ENCODE measurements around the gene KRTAP1-3. TPM values are rescaled to one million over a fixed set of nuclear protein-coding genes. Genes with fewer than 3 reads are reported as not detected.
A peak's percentile ranks its signal among the peaks of the same experiment; 100 is the strongest.
"Not testable (repeated sequence)": the region's sequence is repeated elsewhere in the genome, so short reads cannot be mapped to it uniquely, and the experiment has no call there.

Gene KRTAP1-3
- polyA plus RNA-seq, 1 experiment, result not detected

DNA sequence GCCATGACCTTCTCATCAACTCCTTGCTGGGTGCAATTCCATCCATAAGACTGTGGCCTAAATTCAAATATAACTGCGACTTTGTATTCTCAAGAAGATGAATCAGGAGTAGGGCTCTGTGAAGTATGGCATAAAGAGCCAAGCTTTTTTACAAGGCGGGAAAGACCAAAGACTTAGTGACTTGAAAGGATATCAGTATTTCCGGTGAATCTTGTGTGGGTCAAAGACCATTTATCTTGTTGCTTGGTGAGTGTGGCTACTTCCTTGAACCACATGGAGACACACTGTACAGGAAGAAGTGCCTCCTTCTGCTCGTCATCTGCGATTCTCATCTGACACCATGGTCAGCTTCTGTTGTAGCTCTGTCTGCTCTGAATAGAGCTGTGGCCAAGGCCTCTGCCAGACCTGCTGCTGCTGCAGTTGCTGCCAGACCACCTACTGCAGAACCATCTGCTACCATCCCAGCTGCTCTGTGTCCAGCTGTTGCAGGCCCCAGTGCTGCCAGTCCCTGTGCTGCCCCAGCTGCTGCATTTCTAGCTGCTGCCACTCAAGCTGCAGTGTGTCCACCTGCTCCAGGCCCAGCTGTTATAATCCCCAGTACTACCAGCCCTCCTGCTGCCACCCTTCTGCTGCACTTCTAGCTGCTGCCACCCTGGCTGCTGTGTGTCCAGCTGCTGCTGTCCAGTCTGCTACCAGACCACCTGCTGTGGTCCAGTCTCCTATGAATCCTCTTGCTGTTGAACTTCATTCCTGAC, 37.1 kb upstream of the KRTAP1-3 start:
- ChIA-PET CTCF (interaction anchor here (1.1 kb wide), 1 partner anchor 22 kb away, joined by 4 read pairs; no protein-coding TSS in a partner anchor), POLR2A (no interaction called here)
- TF ChIP-seq, protein P1, sequence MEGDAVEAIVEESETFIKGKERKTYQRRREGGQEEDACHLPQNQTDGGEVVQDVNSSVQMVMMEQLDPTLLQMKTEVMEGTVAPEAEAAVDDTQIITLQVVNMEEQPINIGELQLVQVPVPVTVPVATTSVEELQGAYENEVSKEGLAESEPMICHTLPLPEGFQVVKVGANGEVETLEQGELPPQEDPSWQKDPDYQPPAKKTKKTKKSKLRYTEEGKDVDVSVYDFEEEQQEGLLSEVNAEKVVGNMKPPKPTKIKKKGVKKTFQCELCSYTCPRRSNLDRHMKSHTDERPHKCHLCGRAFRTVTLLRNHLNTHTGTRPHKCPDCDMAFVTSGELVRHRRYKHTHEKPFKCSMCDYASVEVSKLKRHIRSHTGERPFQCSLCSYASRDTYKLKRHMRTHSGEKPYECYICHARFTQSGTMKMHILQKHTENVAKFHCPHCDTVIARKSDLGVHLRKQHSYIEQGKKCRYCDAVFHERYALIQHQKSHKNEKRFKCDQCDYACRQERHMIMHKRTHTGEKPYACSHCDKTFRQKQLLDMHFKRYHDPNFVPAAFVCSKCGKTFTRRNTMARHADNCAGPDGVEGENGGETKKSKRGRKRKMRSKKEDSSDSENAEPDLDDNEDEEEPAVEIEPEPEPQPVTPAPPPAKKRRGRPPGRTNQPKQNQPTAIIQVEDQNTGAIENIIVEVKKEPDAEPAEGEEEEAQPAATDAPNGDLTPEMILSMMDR (IDR thresholded peaks at IDR 0.05; ENCODE audit: insufficient read depth, low read depth, low read length), result no peak
- Histone ChIP-seq H3K36me3 (ENCODE audit: control insufficient read depth, insufficient read depth, low read length) (no peaks in the 10 kb centered on the region), H3K27me3 (ENCODE audit: control insufficient read depth, insufficient read depth, low read length) (no peaks in the 10 kb centered on the region), H3K4me3 (ENCODE audit: low read depth, low read length) (no peak overlapping the region)
- no peak for DNase-seq (ENCODE audit: low read depth)

DNA sequence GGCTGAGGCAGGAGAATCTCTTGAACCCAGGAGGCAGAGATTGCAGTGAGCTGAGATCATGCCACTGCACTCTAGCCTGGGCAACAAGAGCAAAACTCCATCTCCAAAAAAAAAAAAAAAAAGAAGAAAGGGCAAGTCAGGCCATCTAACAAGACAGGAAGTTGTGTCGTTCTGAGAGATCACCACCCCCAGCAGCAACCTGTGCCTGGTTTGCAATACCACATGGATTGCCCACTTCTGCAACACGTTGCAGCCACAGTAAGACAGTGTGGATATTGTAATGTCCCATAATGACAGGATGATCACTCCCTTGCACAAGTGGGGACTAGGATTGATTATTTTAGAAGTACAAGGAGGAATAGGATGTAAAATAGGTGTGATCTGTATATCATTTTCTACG, 34.4 kb upstream of the KRTAP1-3 start:
- no peak for DNase-seq (ENCODE audit: low read depth)
- Histone ChIP-seq H3K27me3 (ENCODE audit: control insufficient read depth, insufficient read depth, low read length) (no peaks in the 10 kb centered on the region), H3K4me3 (ENCODE audit: low read depth, low read length) (no peak overlapping the region), H3K36me3 (ENCODE audit: control insufficient read depth, insufficient read depth, low read length) (no peaks in the 10 kb centered on the region)
- TF ChIP-seq, protein P1 (IDR thresholded peaks at IDR 0.05; ENCODE audit: insufficient read depth, low read depth, low read length), result no peak
- CTCF ChIA-PET, result interaction anchor here (2.2 kb wide), 1 partner anchor 480 kb away, joined by 9 read pairs; no protein-coding TSS in a partner anchor
- POLR2A ChIA-PET, result no interaction called here

DNA sequence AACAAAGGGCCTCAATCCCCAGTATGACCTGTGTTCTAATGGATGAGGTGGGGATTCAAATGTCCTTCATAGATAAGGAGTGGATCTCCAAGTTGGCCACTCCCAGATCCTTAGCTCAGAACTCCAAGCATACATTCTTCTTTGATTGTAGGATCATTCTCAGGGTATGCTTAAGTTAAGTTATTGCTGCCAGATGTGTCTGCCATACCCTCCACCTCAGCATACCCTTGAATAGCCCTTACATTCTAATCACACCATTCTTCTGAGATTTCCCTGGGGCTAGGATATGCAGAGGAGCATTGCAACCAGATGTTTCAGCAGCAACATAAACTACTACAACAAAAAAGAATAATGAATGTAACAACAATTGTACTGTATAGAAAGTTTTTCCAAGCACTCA, 32.6 kb upstream of the KRTAP1-3 start:
- ChIA-PET POLR2A (no interaction called here), CTCF (interaction anchor here (1.6 to 2.2 kb wide), 3 partner anchors 158 to 581 kb away, joined by 6 to 9 read pairs (median 8); no protein-coding TSS in a partner anchor)
- no peaks in the 10 kb centered on the region for H3K36me3 ChIP-seq (ENCODE audit: control insufficient read depth, insufficient read depth, low read length)
- H3K27me3 ChIP-seq (ENCODE audit: control insufficient read depth, insufficient read depth, low read length), result no peaks in the 10 kb centered on the region
- TF ChIP-seq, protein P1 (IDR thresholded peaks at IDR 0.05; ENCODE audit: insufficient read depth, low read depth, low read length), result no peak
- peak; percentile 62 for DNase-seq (ENCODE audit: low read depth)
- H3K4me3 ChIP-seq (ENCODE audit: low read depth, low read length), result no peak overlapping the region

DNA sequence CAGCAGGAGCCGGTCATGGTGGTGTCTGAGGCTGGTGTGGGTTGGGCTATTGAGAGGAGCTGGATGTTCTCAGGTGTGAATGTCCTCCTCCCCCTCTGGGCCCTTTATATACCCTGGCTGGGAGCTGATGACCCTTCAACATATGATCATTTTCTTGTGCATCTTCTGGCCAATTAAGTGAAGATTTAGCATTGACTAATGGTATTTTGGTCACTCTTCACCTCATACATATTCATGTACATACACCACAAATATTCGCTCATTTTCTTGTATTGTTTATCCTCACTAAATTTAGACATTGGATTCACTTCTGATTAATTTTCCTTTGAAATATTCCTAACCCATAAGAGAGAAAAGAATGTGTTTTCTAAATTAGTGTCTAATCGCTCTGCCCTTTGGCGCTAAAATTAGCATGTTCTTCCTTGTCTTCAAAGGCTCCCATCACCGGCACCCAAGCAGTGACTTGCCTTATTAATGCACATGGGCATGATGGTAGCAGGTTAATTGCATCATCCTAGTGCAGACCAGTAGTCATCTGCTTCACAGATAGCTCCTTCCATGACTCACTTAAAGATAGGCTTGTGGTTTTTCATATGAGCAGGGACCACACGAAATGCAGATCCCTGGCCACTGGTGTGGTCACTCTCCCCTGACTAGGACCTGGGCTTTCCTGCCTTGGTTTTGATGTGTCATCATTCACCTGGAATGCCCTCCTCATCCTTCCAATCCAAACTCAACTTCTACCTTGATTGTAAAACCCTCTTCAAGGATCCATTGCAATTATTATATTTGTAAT, 31.4 kb upstream of the KRTAP1-3 start, which contains the start of gene KRTAP2-4:
KRTAP2-4 (minus strand) TSS at position 51 of the 796 bp plus-strand sequence; CDS start at position 17, 34 bp downstream.
- Histone ChIP-seq H3K36me3 (ENCODE audit: control insufficient read depth, insufficient read depth, low read length) (no peaks in the 10 kb centered on the region), H3K4me3 (ENCODE audit: low read depth, low read length) (no peak within 1 kb of the TSS), H3K27me3 (ENCODE audit: control insufficient read depth, insufficient read depth, low read length) (no peaks in the 10 kb centered on the region)
- ChIA-PET POLR2A (no interaction called here), CTCF (interaction anchor here (1.6 to 2.0 kb wide), 2 partner anchors 18 to 157 kb away, joined by 3 to 8 read pairs; no protein-coding TSS in a partner anchor)
- DNase-seq (ENCODE audit: low read depth), result peak; percentile 83
- TF ChIP-seq, protein P1 (IDR thresholded peaks at IDR 0.05; ENCODE audit: insufficient read depth, low read depth, low read length), result no peak

DNA sequence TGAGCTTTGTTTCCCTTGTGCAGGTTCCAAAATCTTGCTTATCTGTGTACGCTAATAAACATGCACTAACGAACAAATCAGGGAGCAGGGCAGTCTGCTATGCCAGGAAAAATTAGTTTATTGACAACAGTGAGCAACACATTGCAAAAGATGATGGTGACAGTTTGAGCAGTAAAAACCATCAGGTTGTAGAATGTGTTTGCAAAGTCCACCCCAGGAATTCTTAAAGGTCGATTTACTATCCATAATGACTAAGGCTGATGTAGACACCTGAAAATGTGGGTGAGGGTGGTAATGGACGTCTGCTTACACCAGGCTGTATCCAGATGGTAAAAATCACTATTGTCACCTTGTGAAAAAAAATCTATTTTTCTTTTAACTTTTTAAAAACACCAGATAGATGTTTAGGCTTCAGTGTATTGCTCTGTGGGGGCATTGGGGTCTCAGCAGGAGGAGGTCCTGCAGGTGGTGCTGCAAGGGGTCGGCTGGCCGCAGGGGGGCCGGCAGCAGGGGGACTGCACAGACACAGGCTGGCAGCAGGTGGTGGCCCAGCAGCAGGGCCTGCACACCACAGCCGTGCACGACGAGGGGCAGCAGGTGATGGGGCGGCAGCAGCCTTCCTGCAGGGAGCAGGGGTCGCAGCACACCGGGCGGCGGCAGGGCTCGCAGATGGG, 30.5 kb upstream of the KRTAP1-3 start:
- CTCF ChIA-PET, result interaction anchor here (1.6 to 1.7 kb wide), 2 partner anchors 17 to 155 kb away, joined by 3 to 7 read pairs; no protein-coding TSS in a partner anchor

More for the DNA sequence above, 30.5 kb upstream of the KRTAP1-3 start:
- POLR2A ChIA-PET, result interaction anchor here (0.5 kb wide), 1 partner anchor 39 kb away, joined by 3 read pairs; no protein-coding TSS in a partner anchor
- DNase-seq (ENCODE audit: low read depth); H3K36me3 ChIP-seq (ENCODE audit: control insufficient read depth, insufficient read depth, low read length); H3K27me3 ChIP-seq (ENCODE audit: control insufficient read depth, insufficient read depth, low read length); H3K4me3 ChIP-seq (ENCODE audit: low read depth, low read length): not testable (repeated sequence)

Measured in BJ (cell line).